CD4-positive, alpha-beta memory T cell (primary cell): ENCODE results near the gene SLF2. TPM values are rescaled to one million over a fixed set of nuclear protein-coding genes. Genes with fewer than 3 reads are reported as not detected.

Experiments used
- CTCF ChIA-PET: fragments of 350-600 bp; sonication (Branson Sonifier 250); formaldehyde crosslinking; loops from one replicate; lab custom pipeline; 2021; ENCODE audit warnings: inconsistent platforms; ENCODE audit not compliant: partially characterized antibody; lab: Charles Lee
- POLR2A ChIA-PET: fragments of 350-600 bp; sonication (Branson Sonifier 250); formaldehyde crosslinking; loops from one replicate; lab custom pipeline; 2021; ENCODE audit not compliant: partially characterized antibody; lab: Charles Lee
- DNase-seq, 5 donors: peaks; one replicate each; pipeline versions ENCODE4 v3.0.0 to v3.0.0-alpha.2; 2020 to 2022; ENCODE audit warnings: mixed read lengths in 1 of 5
- H3K27ac ChIP-seq: one replicate; pipeline ENCODE4 v1.7.0; 2013; ENCODE audit warnings: low read depth, low read length
- H3K27me3 ChIP-seq: 2 replicates; pipeline ENCODE4 v1.7.0; 2013; ENCODE audit warnings: mild to moderate bottlenecking, low read length, moderate library complexity; ENCODE audit not compliant: insufficient read depth
- H3K36me3 ChIP-seq: 2 replicates; pipeline ENCODE4 v1.7.0; 2013; ENCODE audit warnings: mild to moderate bottlenecking, low read length, moderate library complexity; ENCODE audit not compliant: insufficient read depth
- H3K4me1 ChIP-seq: 2 replicates; pipeline ENCODE4 v1.7.0; 2013; ENCODE audit warnings: mild to moderate bottlenecking, low read length, moderate library complexity; ENCODE audit not compliant: insufficient read depth
- H3K4me3 ChIP-seq, 2 donors: one replicate each; pipeline ENCODE4 v1.7.0; 2013; ENCODE audit warnings: low read length in 2 of 2, mild to moderate bottlenecking in 1 of 2
- H3K9me3 ChIP-seq, 2 donors: one replicate each; pipeline ENCODE4 v1.7.0; 2013; ENCODE audit warnings: low read length in 2 of 2, control low read depth in 1 of 2; ENCODE audit not compliant: control insufficient read depth in 1 of 2
- H3K27ac Mint-ChIP-seq, 7 donors: one replicate each; pipeline ENCODE4 v1.8.0; 2020 to 2021; ENCODE audit warnings: mixed read lengths in 7 of 7, mild to moderate bottlenecking in 6 of 7, inconsistent platforms in 3 of 7, moderate library complexity in 3 of 7
- H3K27me3 Mint-ChIP-seq, 2 donors: one replicate each; pipeline ENCODE4 v1.8.0; 2020 to 2021; ENCODE audit warnings: mixed read lengths in 2 of 2
- H3K36me3 Mint-ChIP-seq, 2 donors: one replicate each; pipeline ENCODE4 v1.8.0; 2020 to 2021; ENCODE audit warnings: mixed read lengths in 2 of 2, inconsistent platforms in 1 of 2, mild to moderate bottlenecking in 1 of 2
- H3K4me1 Mint-ChIP-seq, 4 donors: one replicate each; pipeline ENCODE4 v1.8.0; 2020 to 2021; ENCODE audit warnings: mixed read lengths in 4 of 4, mild to moderate bottlenecking in 1 of 4
- H3K4me3 Mint-ChIP-seq, 8 donors: one replicate each; pipeline ENCODE4 v1.8.0; 2020 to 2021; ENCODE audit warnings: mixed read lengths in 8 of 8, mild to moderate bottlenecking in 7 of 8, moderate library complexity in 6 of 8, inconsistent platforms in 3 of 8
- H3K9me3 Mint-ChIP-seq, 8 donors: one replicate each; pipeline ENCODE4 v1.8.0; 2020 to 2021; ENCODE audit warnings: mixed read lengths in 8 of 8, mild to moderate bottlenecking in 5 of 8, inconsistent platforms in 3 of 8, moderate library complexity in 1 of 8
- intact Hi-C: fragments of 100-400 bp; cut with micrococcal nuclease; formaldehyde crosslinking; loops from one replicate; pipeline ENCODE4 v1.15.1; 2023
- polyA plus RNA-seq, 2 donors: library from polyadenylated mRNA; unstranded; fragments of 300-500 nt; fragmentation: Illumina TruSeq; gene quantifications; one replicate each; pipeline ENCODE4 v1.2.3, GENCODE V29; 2021
- total RNA-seq, 2 experiments: library from RNA; stranded (reverse); gene quantifications; one replicate each; pipeline ENCODE4 v1.2.3, GENCODE V29; 2021

Gene SLF2
- total and polyA plus RNA-seq, 4 experiments from 2014 or later: 5.9 to 49.3 (median 32.3) TPM

- no peak overlapping the region for H3K4me3 Mint-ChIP-seq
- H3K9me3 Mint-ChIP-seq: no peaks in the 10 kb centered on the region
- Histone ChIP-seq H3K36me3 (peaks cover 69% of the 10 kb centered on the region), H3K9me3 (no peaks in the 10 kb centered on the region), H3K27me3 (no peaks in the 10 kb centered on the region), H3K27ac (no peak overlapping the region), H3K4me1 (no peaks in the 10 kb centered on the region), H3K4me3 (no peak overlapping the region)
- intact Hi-C loops: no loop called here
- no peak for DNase-seq
- peaks cover 59 to 83% of the 10 kb centered on the region in 2 donors for H3K36me3 Mint-ChIP-seq
- ChIA-PET CTCF (interaction anchor here (1.3 kb wide), 1 partner anchor 22 kb away, joined by 3 read pairs; no protein-coding TSS in a partner anchor), POLR2A (no interaction called here)
- peaks cover 3 to 13% (median 10%) of the 10 kb centered on the region in 4 donors for H3K4me1 Mint-ChIP-seq
- H3K27me3 Mint-ChIP-seq: no peaks in the 10 kb centered on the region
- H3K27ac Mint-ChIP-seq: peak overlapping the region in 1 of 7 donors; percentile 66
Observed at GRCh38 chr10:100928039-100928438, 15.3 kb downstream of the SLF2 start.

- Mint-ChIP-seq H3K27ac (peak overlapping the region in 1 of 7 donors; percentile 82), H3K9me3 (no peaks in the 10 kb centered on the region), H3K4me3 (no peak overlapping the region), H3K36me3 (peaks cover 45 to 70% of the 10 kb centered on the region in 2 donors), H3K27me3 (no peaks in the 10 kb centered on the region), H3K4me1 (peaks cover 3 to 7% (median 5%) of the 10 kb centered on the region in 4 donors)
- intact Hi-C loops: no loop called here
- Histone ChIP-seq H3K4me3 (no peak overlapping the region), H3K4me1 (no peaks in the 10 kb centered on the region), H3K36me3 (peaks cover 57% of the 10 kb centered on the region), H3K9me3 (no peaks in the 10 kb centered on the region), H3K27me3 (no peaks in the 10 kb centered on the region), H3K27ac (no peak overlapping the region)
- no peak for DNase-seq
- CTCF ChIA-PET: no interaction called here
- POLR2A ChIA-PET: no interaction called here
Observed at GRCh38 chr10:100930368-100930767, 17.6 kb downstream of the SLF2 start.

GRCh38 chr10:100934084-100934659 lies 21.4 kb downstream of the SLF2 start:
- H3K9me3 Mint-ChIP-seq: no peaks in the 10 kb centered on the region
- Histone ChIP-seq H3K9me3 (no peaks in the 10 kb centered on the region), H3K4me3 (no peak overlapping the region), H3K27me3 (no peaks in the 10 kb centered on the region), H3K4me1 (no peaks in the 10 kb centered on the region), H3K36me3 (peaks cover 59% of the 10 kb centered on the region), H3K27ac (no peak overlapping the region)
- H3K27ac Mint-ChIP-seq: no peak overlapping the region
- no peak overlapping the region for H3K4me3 Mint-ChIP-seq
- H3K4me1 Mint-ChIP-seq: no peaks in the 10 kb centered on the region
- POLR2A ChIA-PET: no interaction called here
- no peak for DNase-seq
- H3K36me3 Mint-ChIP-seq: peaks cover 33 to 52% of the 10 kb centered on the region in 2 donors
- intact Hi-C loops: no loop called here
- H3K27me3 Mint-ChIP-seq: no peaks in the 10 kb centered on the region
- CTCF ChIA-PET: no interaction called here

GRCh38 chr10:100939763-100940344 lies 27.1 kb downstream of the SLF2 start:
- no peak for DNase-seq
- Histone ChIP-seq H3K36me3 (peaks cover 33% of the 10 kb centered on the region), H3K4me3 (no peak overlapping the region), H3K4me1 (peaks cover 17% of the 10 kb centered on the region), H3K27ac (no peak overlapping the region), H3K27me3 (no peaks in the 10 kb centered on the region), H3K9me3 (no peaks in the 10 kb centered on the region)
- H3K9me3 Mint-ChIP-seq: no peaks in the 10 kb centered on the region
- intact Hi-C loops: no loop called here
- H3K4me3 Mint-ChIP-seq: no peak overlapping the region
- H3K27me3 Mint-ChIP-seq: no peaks in the 10 kb centered on the region
- ChIA-PET CTCF (no interaction called here), POLR2A (interaction anchor here (1.3 kb wide), 1 partner anchor 27 kb away, joined by 4 read pairs; the partner anchor contains the start of gene SLF2)
- H3K36me3 Mint-ChIP-seq: peaks cover 35 to 46% of the 10 kb centered on the region in 2 donors
- H3K4me1 Mint-ChIP-seq: peaks cover 17 to 26% (median 19%) of the 10 kb centered on the region in 4 donors
- H3K27ac Mint-ChIP-seq: peak overlapping the region in 1 of 7 donors; percentile 14

DNA sequence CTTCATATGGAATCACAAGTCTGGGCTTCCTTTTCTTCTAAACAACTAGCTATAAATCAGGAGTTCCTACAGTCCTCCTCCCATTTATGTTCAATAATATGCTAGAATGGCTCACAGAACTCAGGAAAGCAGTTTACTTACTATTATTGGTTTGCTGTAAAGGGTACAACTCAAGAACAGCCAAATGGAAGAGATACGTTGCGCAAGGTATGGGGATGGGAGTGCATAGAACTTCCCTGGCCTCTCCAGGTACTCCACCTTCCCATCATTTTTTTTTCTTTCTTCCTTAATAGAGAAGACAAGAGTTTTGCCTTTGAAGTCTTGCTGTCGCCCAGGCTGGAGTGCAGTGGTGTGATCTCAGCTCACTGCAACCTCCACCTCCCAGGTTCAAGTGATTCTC lies 29.5 kb downstream of the SLF2 start:
- H3K36me3 ChIP-seq: peaks cover 31% of the 10 kb centered on the region
- no peak overlapping the region for H3K4me3 ChIP-seq
- H3K9me3 Mint-ChIP-seq: no peaks in the 10 kb centered on the region
- POLR2A ChIA-PET: no interaction called here
- no peaks in the 10 kb centered on the region for H3K9me3 ChIP-seq
- no peaks in the 10 kb centered on the region for H3K27me3 Mint-ChIP-seq
- H3K27ac ChIP-seq: no peak overlapping the region
- H3K27ac Mint-ChIP-seq: peak overlapping the region in 2 of 7 donors; percentile 19 to 37
- DNase-seq: no peak
- H3K4me3 Mint-ChIP-seq: no peak overlapping the region
- H3K4me1 Mint-ChIP-seq: peaks cover 17 to 26% (median 19%) of the 10 kb centered on the region in 4 donors
- H3K36me3 Mint-ChIP-seq: peaks cover 49 to 61% of the 10 kb centered on the region in 2 donors
- intact Hi-C loops: no loop called here
- CTCF ChIA-PET: interaction anchor here (1.0 kb wide), 1 partner anchor 26 kb away, joined by 3 read pairs; no protein-coding TSS in a partner anchor
- H3K4me1 ChIP-seq: peaks cover 17% of the 10 kb centered on the region
- H3K27me3 ChIP-seq: no peaks in the 10 kb centered on the region

DNA sequence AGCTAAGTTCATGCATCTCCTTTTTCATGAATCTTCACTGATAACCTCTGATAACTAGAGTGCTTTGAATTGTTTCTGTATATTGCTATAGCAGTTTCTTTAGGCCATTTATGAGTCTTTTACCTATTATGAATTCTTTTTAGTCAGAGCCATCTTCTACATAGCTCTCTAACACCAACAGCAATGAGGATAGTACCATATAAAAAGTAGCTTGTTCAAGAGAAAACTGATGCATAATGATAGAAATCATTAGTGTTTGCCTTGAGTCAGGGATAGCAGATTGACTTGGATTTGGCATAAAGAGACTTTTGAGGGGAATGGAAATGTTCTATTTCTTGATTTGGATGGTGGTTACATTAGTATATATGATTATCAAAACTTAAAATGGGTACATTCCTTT lies 30.7 kb downstream of the SLF2 start:
- H3K36me3 Mint-ChIP-seq: peaks cover 54 to 62% of the 10 kb centered on the region in 2 donors
- H3K27ac ChIP-seq: no peak overlapping the region
- H3K4me1 Mint-ChIP-seq: peaks cover 17 to 26% (median 19%) of the 10 kb centered on the region in 4 donors
- H3K27ac Mint-ChIP-seq: peak overlapping the region; percentile 34 to 86 (median 77)
- no peaks in the 10 kb centered on the region for H3K27me3 ChIP-seq
- CTCF ChIA-PET: interaction anchor here (0.8 to 1.2 kb wide), 2 partner anchors 12 to 71 kb away, joined by 3 read pairs; no protein-coding TSS in a partner anchor
- no peak for DNase-seq
- no peaks in the 10 kb centered on the region for H3K27me3 Mint-ChIP-seq
- H3K9me3 Mint-ChIP-seq: no peaks in the 10 kb centered on the region
- POLR2A ChIA-PET: no interaction called here
- H3K9me3 ChIP-seq: no peaks in the 10 kb centered on the region
- H3K4me1 ChIP-seq: peaks cover 17% of the 10 kb centered on the region
- intact Hi-C loops: no loop called here
- H3K4me3 ChIP-seq: no peak overlapping the region
- peak overlapping the region in 6 of 8 donors; percentile 10 to 79 (median 71) for H3K4me3 Mint-ChIP-seq
- peaks cover 26% of the 10 kb centered on the region for H3K36me3 ChIP-seq

DNA sequence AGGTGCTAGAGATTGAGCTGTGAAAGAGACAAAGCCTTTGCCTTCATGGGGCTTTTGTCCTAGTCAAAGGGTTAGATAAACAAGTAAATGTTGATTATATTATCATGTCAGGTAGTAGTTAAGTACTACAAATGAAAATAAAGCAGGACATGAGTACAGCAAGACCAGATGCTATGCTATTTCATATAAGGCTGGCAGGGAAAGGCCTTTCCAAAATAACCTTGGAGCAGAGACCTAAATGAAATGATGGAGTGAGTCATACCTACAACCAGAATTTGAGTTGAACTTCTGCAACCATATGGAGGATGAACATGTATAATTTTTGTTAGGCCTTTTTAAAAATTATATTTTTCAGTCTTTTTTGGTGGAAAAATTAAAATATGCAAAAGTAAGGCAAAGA lies 33.0 kb downstream of the SLF2 start:
- Histone ChIP-seq H3K27me3 (no peaks in the 10 kb centered on the region), H3K9me3 (no peaks in the 10 kb centered on the region), H3K27ac (no peak overlapping the region), H3K4me3 (no peak overlapping the region), H3K36me3 (peaks cover 37% of the 10 kb centered on the region), H3K4me1 (peaks cover 17% of the 10 kb centered on the region)
- peaks cover 49 to 71% of the 10 kb centered on the region in 2 donors for H3K36me3 Mint-ChIP-seq
- intact Hi-C loops: no loop called here
- no peak for DNase-seq
- peak overlapping the region in 1 of 7 donors; percentile 7 for H3K27ac Mint-ChIP-seq
- peaks cover 14 to 22% (median 19%) of the 10 kb centered on the region in 4 donors for H3K4me1 Mint-ChIP-seq
- no peak overlapping the region for H3K4me3 Mint-ChIP-seq
- no peaks in the 10 kb centered on the region for H3K27me3 Mint-ChIP-seq
- CTCF ChIA-PET: no interaction called here
- POLR2A ChIA-PET: no interaction called here
- H3K9me3 Mint-ChIP-seq: no peaks in the 10 kb centered on the region
